B cell (primary cell): Measurements from ENCODE around the gene PPARG. TPM values are rescaled to one million over a fixed set of nuclear protein-coding genes. Genes with fewer than 3 reads are reported as not detected.

Experiments
- ATAC-seq: fragments of 200-7000 bp; cut with Tn5 transposase; one replicate; pipeline ENCODE4 v1.10.0; 2021; ENCODE audit warnings: low read depth, mild to moderate bottlenecking, moderate number of reproducible peaks, moderate library complexity
- CTCF ChIA-PET: fragments of 350-600 bp; sonication (Branson Sonifier 250); formaldehyde crosslinking; loops from one replicate; lab custom pipeline; 2021; ENCODE audit warnings: antibody characterized with exemption, inconsistent platforms; lab: Charles Lee
- POLR2A ChIA-PET: fragments of 350-600 bp; sonication (Branson Sonifier 250); formaldehyde crosslinking; loops from one replicate; lab custom pipeline; 2021; ENCODE audit warnings: antibody characterized with exemption; lab: Charles Lee
- DNase-seq: peaks from one replicate; pipeline ENCODE4 v3.0.0; 2013
- H2AFZ ChIP-seq: 2 replicates; pipeline ENCODE4 v1.6.1; 2012; ENCODE audit warnings: mild to moderate bottlenecking, low read depth, low read length; ENCODE audit not compliant: insufficient read depth, poor library complexity, severe bottlenecking
- H3K27ac ChIP-seq, 2 donors: 1 replicate in 1 of 2; 2 replicates in 1 of 2; pipeline ENCODE4 v1.5.1; 2012 to 2013; ENCODE audit warnings: low read length in 2 of 2, mild to moderate bottlenecking in 2 of 2, moderate library complexity in 1 of 2
- H3K27me3 ChIP-seq, 4 experiments: fragments of 200-600 bp in 1 of 4; sonication (generic) in 1 of 4; replicated peaks in 1 of 4; 1 replicate in 2 of 4; 2 replicates in 2 of 4; pipeline versions ENCODE4 v1.6.1 to v1.7.0; 2013 to 2016; ENCODE audit warnings: low read length in 3 of 4, mild to moderate bottlenecking in 2 of 4, mixed read lengths in 1 of 4, moderate library complexity in 1 of 4; ENCODE audit not compliant: insufficient read depth in 4 of 4, control insufficient read depth in 3 of 4; ENCODE audit errors: control extremely low read depth in 1 of 4
- H3K36me3 ChIP-seq, 2 experiments: replicated peaks in 1 of 2; 1 replicate in 1 of 2; 2 replicates in 1 of 2; pipeline versions ENCODE4 v1.6.1 to v1.7.1; 2013; ENCODE audit warnings: low read length in 1 of 2; ENCODE audit not compliant: insufficient read depth in 2 of 2, control insufficient read depth in 1 of 2; ENCODE audit errors: control extremely low read depth in 1 of 2, extremely low read depth in 1 of 2
- H3K4me1 ChIP-seq, 2 donors: fragments of 200-600 bp in 1 of 2; sonication (generic) in 1 of 2; 1 replicate in 1 of 2; 2 replicates in 1 of 2; pipeline versions ENCODE4 v1.5.1 to v1.6.1; 2013 to 2017; ENCODE audit warnings: low read length in 2 of 2; ENCODE audit not compliant: control insufficient read depth in 2 of 2, insufficient read depth in 2 of 2
- H3K4me2 ChIP-seq: replicated peaks from 2 replicates; pipeline ENCODE3; 2012; ENCODE audit warnings: mild to moderate bottlenecking, low read depth, low read length; ENCODE audit not compliant: poor library complexity, severe bottlenecking
- H3K4me3 ChIP-seq, 5 experiments: fragments of 200-600 bp in 1 of 5; sonication (generic) in 1 of 5; 1 replicate in 3 of 5; 2 replicates in 2 of 5; pipeline versions ENCODE4 v1.5.1 to v1.7.0; 2011 to 2016; ENCODE audit warnings: low read length in 4 of 5, mild to moderate bottlenecking in 4 of 5, low read depth in 2 of 5, control low read depth in 1 of 5, moderate library complexity in 1 of 5; ENCODE audit not compliant: insufficient read depth in 1 of 5; ENCODE audit errors: control extremely low read depth in 1 of 5, extremely low read depth in 1 of 5
- H3K79me2 ChIP-seq: fragments of 200-600 bp; sonication (generic); one replicate; pipeline ENCODE4 v1.6.0; 2016; ENCODE audit warnings: low read length; ENCODE audit not compliant: control insufficient read depth, insufficient read depth
- H3K9ac ChIP-seq: fragments of 200-600 bp; sonication (generic); 2 replicates; pipeline ENCODE4 v1.6.1; 2017; ENCODE audit warnings: mild to moderate bottlenecking, low read length, moderate library complexity
- H3K9me3 ChIP-seq, 3 donors: one replicate each; pipeline versions ENCODE4 v1.6.1 to v1.7.1; 2013; ENCODE audit warnings: low read length in 2 of 3; ENCODE audit not compliant: control insufficient read depth in 2 of 3, insufficient read depth in 1 of 3; ENCODE audit errors: control extremely low read depth in 1 of 3
- H4K20me1 ChIP-seq: 2 replicates; pipeline ENCODE4 v1.6.0; 2012; ENCODE audit warnings: mild to moderate bottlenecking, low read length; ENCODE audit not compliant: insufficient read depth, control insufficient read depth, poor library complexity, severe bottlenecking
- H3K27ac Mint-ChIP-seq: one replicate; pipeline ENCODE4 v1.8.0; 2021; ENCODE audit warnings: mixed read lengths
- H3K27me3 Mint-ChIP-seq: one replicate; pipeline ENCODE4 v1.8.0; 2021; ENCODE audit warnings: mixed read lengths
- H3K4me1 Mint-ChIP-seq: one replicate; pipeline ENCODE4 v1.8.0; 2021; ENCODE audit warnings: mixed read lengths
- H3K4me3 Mint-ChIP-seq: one replicate; pipeline ENCODE4 v1.8.0; 2021; ENCODE audit warnings: mixed read lengths
- H3K9me3 Mint-ChIP-seq: one replicate; pipeline ENCODE4 v1.8.0; 2022; ENCODE audit warnings: mixed read lengths; ENCODE audit not compliant: insufficient read depth
- EZH2 ChIP-seq: IDR thresholded peaks from 2 replicates; pipeline ENCODE4 v1.6.1; 2012; ENCODE audit warnings: borderline replicate concordance, low read depth, mild to moderate bottlenecking, moderate library complexity, low read length; ENCODE audit not compliant: insufficient read depth, poor library complexity, severe bottlenecking
- WGBS: methylation state at CpG from one replicate; pipeline ENCODE4 v1.1.5; 2013; ENCODE audit warnings: missing lambda C conversion rate; ENCODE audit not compliant: insufficient coverage; 5-methylcytosine and 5-hydroxymethylcytosine counted together
- intact Hi-C: fragments of 100-400 bp; cut with micrococcal nuclease; formaldehyde crosslinking; loops from one replicate; pipeline ENCODE4 v1.10.0; 2022
- polyA plus RNA-seq: library from polyadenylated mRNA; depleted of rRNA; stranded (reverse); fragments of >200 nt; gene quantifications from 2 replicates; pipeline ENCODE4 v1.2.3, GENCODE V29; 2012
- total RNA-seq, 2 donors: library from RNA; stranded (reverse); fragments of 120-200 nt in 1 of 2; gene quantifications; 1 replicate in 1 of 2; 2 replicates in 1 of 2; pipeline versions ENCODE4 v1.2.3 to v1.2.4, GENCODE V29; 2013 to 2022
- TF ChIP-seq, protein P1 (sequence below): fragments of 200-600 bp; IDR thresholded peaks from one replicate; pipeline ENCODE4 v1.8.0; 2022; ENCODE audit warnings: antibody characterized with exemption, mild to moderate bottlenecking

PPARG gene
- total and polyA plus RNA-seq, 2 donors (not counting 1 experiment from before 2014, with no cell fraction given) = 0.12 to 0.44 TPM

DNA sequence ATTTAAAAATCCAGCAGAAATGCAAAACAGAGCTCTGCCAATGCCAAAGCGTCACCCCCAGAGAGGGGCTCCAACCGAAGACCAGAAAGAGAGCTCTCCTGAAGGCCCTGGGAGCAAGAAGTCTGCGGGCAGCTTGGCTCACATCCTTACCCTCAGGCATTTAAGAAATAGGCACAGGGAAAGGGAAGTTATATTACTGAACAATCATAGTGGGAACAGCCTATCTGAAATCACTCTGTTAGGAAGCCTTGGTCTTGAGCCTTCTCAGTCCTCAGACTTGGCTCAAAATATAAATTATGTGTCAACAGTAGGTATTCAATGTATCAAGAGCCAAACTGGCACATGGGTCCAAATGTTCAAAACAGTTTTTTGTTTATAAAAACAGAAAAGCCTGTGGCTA lies 10.3 kb upstream of the PPARG start:
- Histone ChIP-seq H3K9me3 (no peaks in the 10 kb centered on the region), H3K4me2 (no peak overlapping the region), H3K27me3 (peaks cover 0 to 4% (median 2%) of the 10 kb centered on the region in 4 experiments), H3K9ac (no peak overlapping the region), H3K79me2 (no peaks in the 10 kb centered on the region), H3K36me3 (no peaks in the 10 kb centered on the region), H2AFZ (no peak overlapping the region), H3K4me3 (no peak overlapping the region), H3K4me1 (no peaks in the 10 kb centered on the region), H4K20me1 (no peaks in the 10 kb centered on the region), H3K27ac (no peak overlapping the region)
- WGBS = 100% methylated on average over 1 of the region's 3 CpGs
- CTCF ChIA-PET = no interaction called here
- no peak for DNase-seq
- Mint-ChIP-seq H3K4me3 (no peak overlapping the region), H3K27me3 (peaks cover 17% of the 10 kb centered on the region), H3K9me3 (no peaks in the 10 kb centered on the region), H3K27ac (no peak overlapping the region), H3K4me1 (no peaks in the 10 kb centered on the region)
- no peak for ATAC-seq
- intact Hi-C loops = no loop called here
- POLR2A ChIA-PET = no interaction called here
- TF ChIP-seq EZH2 = no peak
- TF ChIP-seq, protein P1, sequence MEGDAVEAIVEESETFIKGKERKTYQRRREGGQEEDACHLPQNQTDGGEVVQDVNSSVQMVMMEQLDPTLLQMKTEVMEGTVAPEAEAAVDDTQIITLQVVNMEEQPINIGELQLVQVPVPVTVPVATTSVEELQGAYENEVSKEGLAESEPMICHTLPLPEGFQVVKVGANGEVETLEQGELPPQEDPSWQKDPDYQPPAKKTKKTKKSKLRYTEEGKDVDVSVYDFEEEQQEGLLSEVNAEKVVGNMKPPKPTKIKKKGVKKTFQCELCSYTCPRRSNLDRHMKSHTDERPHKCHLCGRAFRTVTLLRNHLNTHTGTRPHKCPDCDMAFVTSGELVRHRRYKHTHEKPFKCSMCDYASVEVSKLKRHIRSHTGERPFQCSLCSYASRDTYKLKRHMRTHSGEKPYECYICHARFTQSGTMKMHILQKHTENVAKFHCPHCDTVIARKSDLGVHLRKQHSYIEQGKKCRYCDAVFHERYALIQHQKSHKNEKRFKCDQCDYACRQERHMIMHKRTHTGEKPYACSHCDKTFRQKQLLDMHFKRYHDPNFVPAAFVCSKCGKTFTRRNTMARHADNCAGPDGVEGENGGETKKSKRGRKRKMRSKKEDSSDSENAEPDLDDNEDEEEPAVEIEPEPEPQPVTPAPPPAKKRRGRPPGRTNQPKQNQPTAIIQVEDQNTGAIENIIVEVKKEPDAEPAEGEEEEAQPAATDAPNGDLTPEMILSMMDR = no peak

DNA sequence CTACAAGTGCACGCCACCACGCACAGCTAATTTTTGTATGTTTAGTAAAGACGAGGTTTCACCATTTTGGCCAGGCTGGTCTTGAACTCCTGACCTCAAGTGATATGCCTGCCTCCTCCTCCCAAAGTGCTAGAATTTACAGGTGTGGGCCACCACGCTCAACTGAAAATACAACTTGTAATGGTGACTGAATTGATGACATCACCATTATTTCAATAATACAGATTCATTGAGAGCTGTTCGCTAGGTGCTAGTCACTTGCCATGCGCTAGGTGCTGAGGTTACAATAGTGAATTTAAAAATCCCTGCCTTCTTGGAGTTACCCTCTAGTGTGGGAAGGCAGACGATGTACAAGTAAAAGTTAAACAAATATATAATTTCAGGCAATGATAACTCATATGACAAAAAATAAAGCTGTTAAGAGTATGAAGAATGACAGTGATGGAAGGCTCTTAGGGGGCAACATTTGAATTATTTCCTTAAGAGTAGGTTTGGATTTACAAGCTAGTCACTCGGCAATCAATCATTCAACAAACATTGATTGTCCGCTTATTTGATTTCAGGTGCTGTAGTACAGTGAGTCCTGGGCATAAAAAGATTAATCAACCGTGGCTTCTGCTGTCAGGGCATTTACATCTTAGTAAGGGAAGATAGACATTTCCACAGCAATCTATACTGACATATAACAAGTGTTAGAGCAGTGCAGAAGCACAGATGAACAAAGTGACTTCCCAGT lies 9.1 kb upstream of the PPARG start:
- intact Hi-C loops = no loop called here
- no peak for TF ChIP-seq EZH2
- TF ChIP-seq, protein P1 = no peak
- Mint-ChIP-seq H3K4me1 (no peaks in the 10 kb centered on the region), H3K27ac (no peak overlapping the region), H3K4me3 (no peak overlapping the region), H3K27me3 (peaks cover 27% of the 10 kb centered on the region), H3K9me3 (no peaks in the 10 kb centered on the region)
- DNase-seq (no peak), ATAC-seq (no peak)
- POLR2A ChIA-PET = no interaction called here
- CTCF ChIA-PET = no interaction called here
- H3K4me2 ChIP-seq = no peak overlapping the region
- H3K79me2 ChIP-seq = no peaks in the 10 kb centered on the region
- WGBS = 100% methylated on average over 2 of the region's 10 CpGs
- H3K9me3 ChIP-seq = no peaks in the 10 kb centered on the region
- H3K9ac ChIP-seq = no peak overlapping the region
- H3K4me3 ChIP-seq = no peak overlapping the region
- H3K27ac ChIP-seq = no peak overlapping the region
- no peaks in the 10 kb centered on the region for H3K36me3 ChIP-seq
- H2AFZ ChIP-seq = no peak overlapping the region
- no peaks in the 10 kb centered on the region for H4K20me1 ChIP-seq
- peaks cover 0 to 4% (median 3%) of the 10 kb centered on the region in 4 experiments for H3K27me3 ChIP-seq
- no peaks in the 10 kb centered on the region for H3K4me1 ChIP-seq
